Eye (tissue), 1 donor: ENCODE measurements around the gene CTNNAL1.

Experiments used
- DNase-seq: peaks from one replicate; pipeline ENCODE4 v3.0.0-alpha.2; 2015

CTNNAL1 gene

DNA sequence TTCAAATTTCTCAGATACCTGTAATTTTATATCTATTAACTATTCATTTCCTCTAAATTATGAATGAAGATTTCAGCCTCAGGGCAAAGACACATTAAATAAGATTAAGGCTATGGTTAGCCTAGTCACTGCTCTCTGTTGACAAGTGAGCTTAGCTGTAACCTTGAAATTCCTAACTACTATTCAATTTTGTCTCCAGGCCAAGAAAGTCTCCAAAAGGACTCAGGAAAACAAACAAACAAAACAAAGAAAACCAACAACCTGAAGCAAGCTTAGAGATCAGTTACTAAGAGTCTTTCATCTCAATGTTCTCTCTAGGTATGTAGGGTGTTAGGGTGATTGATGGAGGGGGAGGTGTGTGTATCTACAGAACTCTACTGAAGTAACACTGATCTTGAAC is 9.6 kb upstream of the CTNNAL1 start:
- DNase-seq: peak; percentile 53

DNA sequence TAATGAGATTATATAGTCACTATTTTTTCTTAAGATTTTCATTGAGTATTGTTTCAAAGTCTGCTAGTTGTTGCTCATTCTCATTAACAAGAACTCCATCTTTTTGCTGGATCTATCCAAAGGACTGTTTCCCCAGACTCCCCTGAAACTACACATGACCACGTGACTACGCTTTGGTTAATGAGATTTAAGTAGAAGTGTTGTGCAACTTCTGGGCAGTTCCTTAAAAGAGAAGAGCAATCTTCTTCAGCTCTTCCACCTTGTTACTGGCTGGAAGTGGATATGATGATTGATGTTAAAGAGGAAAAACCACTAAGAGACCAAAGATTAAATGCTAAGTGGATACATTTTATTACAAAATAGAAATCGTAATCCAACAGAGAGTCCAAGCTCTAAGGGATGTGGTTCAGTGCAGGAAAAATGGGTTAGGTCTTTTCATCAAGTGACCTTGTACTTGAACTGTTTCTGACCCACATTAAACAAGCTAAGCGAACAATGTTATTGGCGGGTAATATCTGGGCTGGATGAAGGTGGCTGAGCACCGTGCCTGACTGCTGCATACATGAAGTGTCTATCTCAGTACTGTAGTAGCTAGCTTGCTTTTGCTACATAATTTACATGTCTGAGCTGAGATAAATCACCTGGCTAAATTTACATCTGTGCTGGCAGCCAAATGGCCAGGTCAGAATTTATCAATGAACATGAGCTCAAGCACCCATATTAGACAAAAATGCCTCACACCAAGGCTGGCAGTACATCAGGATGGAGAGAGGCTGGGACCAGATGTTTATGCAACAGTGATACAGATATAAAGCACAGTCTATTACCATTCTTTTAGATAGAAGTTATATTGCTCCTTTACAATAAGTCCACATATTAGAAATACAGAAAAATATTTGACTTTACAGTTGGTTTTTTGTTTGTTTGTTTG is 7.5 kb upstream of the CTNNAL1 start:
- no peak for DNase-seq

DNA sequence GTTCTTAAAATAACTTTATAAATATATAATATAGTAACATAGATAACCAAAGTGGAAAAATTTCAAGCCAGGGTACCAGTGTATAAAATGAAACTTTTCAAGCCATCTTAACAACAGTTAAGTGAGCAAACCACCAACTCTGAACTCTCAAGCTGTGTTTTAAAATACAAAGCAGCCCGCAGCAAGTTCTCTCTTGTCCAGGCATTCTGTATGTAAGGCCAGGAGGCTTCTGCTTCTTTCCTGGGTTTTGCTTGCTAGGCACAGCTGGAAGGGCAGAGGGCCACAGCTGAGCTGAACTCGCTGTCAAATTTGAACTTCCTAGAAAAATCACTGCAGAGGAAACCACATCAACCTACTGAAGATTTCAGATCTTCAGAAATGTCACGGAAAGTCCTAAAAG is 6.8 kb upstream of the CTNNAL1 start:
- no peak for DNase-seq

DNA sequence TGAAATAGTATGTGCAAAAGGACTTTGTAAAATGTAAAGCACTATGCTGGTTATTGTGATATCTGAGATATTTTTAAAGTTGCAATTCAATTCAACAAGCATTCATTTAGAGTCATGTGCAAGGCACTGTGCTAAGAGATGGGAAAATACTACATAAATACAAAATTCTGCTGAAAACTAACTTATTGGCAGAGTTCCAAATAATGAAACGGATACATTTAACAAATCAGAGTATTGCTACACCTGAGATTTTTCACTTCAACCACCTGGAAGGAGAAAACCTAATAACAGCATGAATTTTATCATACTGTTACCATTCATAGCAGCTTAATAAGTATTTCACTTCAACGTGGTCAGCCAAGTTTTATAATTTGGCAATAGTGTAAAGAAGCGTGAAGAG is 6.1 kb upstream of the CTNNAL1 start:
- no peak for DNase-seq

DNA sequence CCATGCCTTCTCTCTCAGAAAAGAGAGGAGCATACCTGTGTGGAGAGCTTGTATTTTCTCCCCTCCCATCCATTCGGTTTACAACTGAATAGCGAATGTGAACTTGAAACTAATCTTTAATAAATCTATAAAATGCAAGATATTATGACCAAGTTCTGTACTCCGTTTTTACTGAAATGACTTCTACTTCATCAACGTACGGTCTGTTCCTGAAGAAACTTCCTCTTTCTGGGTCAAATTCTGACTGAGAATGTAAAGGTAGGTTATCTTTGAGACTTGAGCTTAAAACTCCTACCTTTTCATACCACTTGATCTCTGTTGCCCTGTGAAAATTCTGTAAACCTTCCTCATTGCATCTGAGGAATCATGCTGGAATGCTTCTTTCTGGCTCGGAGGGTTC is 4.2 kb upstream of the CTNNAL1 start:
- no peak for DNase-seq

DNA sequence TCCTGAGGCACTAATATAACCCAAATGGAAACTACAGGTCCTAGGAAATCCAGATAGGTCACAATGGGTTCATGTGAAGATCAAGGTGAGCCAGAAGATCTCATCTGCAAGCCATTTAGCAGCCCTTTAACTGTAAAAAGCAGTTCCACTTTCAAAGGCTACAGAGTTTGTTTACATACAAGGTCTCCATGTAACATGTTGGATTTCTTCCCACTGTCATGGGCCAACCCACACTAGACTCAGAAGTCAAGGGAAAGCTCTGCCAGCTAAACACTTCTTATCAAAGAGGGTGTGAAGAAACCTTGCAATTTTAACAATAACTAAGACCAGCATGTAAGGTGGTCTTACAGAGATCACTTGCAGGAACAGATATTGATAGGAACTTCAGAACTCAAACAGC is 3.8 kb upstream of the CTNNAL1 start:
- no peak for DNase-seq

DNA sequence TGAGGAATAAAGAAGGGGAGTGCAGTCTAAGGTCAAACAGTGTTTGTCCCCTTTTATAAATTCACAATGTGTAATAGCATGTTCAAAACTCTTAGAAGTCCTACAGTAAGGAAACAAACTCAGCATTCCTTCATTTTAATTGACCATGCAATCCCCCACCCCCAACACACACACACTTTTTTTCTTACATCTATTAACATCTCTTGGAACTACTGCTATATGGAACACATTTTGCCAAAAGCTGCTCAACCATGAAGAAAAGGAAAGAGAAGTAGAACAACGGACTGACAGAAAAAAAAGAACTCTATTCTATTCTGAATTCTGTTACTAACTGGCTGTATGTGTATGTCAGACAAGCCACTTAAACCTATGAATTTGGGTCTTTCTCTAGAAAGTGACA is 2.8 kb upstream of the CTNNAL1 start:
- DNase-seq: no peak

DNA sequence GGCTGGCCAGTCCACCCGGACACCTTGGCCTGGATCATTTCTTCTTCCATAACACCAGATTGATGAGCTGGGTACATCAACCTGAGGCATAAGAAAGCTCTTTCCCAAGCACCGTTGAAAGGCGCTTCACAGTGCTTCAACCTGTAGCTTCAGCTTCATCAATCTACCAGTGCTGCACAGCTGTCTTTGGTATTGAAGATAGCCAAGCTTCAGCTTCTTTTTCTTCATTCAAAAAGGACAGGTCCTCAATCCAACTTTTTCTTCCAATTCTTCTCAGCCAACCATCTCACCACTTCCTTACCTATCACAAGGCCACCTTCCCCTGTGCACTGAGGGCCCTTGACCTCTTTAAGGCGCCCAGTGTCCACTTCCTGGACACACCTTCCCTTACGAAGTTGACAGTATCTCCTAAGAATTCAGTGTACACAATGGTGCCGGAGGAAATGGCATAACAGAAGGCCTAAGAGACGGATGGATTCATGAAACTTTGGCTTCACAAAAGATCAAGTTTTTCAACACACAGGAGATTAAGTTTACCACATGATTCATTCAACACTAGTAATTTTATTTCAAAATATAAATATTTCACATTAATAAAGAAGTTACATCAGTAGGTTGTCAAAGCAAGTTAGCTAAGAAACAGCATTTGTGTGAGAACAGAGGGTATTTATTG is 1.4 kb upstream of the CTNNAL1 start:
- no peak for DNase-seq

DNA sequence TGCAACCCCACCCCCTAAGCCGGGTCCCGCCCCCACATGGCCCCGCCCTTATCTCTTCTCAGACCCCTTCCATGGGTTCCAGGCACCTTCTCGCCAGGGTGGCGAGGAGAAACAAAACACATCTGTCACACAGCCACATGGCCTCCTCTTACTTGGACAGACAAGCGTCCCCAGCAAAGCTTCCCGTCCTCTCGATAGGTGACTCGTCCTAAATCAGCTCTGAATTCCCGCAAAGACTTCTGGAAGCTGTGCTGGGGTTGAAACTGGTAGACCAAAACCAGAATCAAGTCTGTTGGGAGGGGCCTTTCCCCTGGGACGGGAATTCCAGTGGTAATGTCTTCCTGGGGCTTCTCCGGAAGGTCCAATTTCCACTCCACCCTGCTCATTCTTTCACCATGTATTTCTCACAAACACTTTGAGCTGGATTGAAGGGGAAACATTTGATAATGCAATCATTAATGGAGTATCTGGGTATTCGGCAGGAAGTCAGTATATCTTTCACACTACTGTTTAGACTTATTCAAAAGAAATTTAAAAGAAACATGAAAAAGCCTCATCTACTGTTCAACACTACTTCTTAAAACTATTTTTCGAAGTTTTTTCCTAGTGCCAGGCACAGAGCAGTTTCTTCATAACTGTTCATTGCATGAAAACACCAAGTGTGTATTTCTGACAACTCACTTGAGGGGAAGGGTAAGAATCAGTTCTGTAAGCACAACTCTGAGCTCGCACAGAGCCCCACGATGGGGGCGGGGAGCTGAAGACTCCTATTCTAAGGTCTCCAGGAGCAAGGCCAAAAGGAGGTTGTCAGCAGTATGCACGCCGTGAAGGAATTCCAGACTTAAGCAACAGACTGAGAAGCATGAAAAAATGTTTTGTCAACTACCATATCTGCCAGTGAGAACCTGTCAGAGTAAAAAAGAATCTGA is 644 bp upstream of the CTNNAL1 start:
- DNase-seq: peak; percentile 49

DNA sequence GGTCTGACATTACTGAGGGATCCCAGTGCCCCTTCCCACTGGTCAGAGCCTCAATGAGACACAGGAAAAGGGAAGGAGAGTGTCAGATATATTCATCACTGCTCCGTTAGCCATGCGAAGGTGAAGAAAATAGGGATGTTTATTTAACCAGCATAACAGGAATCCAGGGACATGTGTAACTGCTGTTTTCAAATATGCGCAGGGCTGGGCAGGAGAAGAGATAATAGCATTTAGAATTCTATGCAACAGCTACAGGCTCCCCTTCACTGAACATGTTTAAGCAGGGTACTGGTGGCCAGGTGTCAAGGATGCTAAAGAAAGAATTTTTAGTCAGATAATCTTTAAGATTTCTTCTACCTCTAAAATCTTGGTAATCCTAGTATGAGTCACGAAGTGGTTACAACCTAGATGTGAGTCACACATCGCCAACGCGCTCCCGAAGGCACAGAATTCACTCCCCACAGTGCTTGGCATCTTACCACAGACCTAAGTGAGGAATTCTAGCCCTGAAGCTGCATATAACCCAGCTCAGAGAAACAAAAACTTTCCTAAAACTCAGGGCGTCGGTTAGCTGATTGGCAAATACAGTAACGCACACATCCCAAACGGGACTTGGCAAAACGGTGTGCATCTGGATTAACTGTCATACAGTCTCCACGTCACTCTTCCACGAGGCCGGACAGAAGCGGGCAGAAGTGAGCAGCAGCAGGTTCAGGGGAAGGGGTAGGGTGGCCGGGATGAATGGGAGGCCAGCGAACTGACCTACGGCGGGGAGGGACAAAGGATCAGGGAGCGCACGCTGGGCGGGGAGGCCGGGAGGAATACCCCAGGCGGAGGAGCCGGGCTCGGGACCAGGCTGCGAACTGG is 1.1 kb downstream of the CTNNAL1 start:
- peak; percentile 88 for DNase-seq

DNA sequence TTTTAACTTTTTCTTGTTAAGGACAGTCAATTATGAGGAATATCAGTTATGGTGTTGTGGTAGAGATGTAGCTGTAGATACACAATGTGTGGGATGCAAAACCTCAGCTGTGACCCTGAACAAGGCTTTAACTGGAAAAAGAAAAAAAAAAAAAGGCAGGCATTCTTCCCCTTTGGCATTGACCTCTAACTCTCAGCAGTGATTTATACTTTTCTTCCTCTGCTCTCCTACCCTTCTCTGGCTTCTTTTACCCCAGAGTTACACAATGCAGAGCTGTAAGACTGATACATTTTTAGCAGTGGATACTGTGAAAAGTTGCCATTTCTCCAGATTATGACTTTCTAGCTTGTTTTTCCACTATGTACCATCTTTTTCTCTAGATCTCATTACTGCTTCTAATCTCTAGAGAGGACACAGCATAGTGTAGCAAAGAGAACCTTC is 2.0 kb downstream of the CTNNAL1 start:
- no peak for DNase-seq

DNA sequence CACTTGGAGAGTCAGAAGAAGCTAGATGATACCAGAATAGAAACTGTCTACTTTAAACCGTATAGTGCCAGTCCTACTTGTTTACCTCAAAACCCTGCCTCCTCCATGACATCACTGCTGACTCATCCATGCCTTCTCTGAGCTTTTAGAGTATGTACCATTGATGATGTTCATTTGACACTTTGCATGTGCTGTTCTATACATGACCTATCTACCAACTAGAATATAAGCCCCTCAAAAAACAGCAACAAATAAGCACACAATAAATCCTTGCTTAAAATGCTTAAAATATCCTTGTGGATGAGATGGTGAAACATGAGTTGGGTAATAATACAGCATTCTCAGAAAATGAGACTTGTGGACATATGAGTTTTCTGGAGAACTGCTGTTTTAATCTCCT is 2.6 kb downstream of the CTNNAL1 start:
- peak; percentile 28 for DNase-seq

DNA sequence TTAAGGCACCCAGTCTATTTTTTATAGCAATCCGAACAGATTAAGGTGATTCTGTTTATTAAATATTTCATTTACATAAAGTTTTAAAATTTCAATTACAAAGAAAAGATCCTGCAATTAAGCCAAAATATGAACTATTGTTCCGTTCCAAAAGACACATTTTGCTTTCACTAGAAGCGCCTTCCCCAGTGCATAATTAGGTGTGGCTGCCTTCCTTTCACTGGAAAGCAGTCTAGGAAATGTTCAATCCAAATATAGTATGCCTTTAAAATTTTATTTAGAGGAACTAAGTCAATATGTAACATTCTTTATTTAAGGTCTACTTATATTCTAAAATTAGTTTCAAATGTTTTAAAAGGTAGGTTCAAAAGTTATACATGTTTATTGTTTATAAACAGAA is 7.6 kb downstream of the CTNNAL1 start:
- no peak for DNase-seq

DNA sequence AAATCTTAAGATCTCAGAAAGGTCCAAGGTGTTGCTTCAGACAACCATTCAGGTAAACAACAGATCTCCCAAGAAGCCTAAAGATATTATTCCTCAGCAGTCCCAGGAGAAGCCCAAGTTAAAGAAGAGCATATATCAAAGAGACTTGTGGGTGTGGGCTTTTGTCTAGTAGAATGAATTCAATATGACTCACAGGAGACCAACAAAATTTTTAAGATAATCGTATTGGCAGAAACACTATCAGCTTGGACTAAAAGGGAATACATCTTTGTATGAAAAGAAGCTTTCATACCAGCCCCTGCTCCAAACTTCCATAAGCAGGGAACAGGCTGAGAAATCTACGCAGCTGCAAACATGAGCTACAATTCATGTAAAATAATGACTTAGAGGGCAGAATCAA is 10.2 kb downstream of the CTNNAL1 start:
- no peak for DNase-seq

DNA sequence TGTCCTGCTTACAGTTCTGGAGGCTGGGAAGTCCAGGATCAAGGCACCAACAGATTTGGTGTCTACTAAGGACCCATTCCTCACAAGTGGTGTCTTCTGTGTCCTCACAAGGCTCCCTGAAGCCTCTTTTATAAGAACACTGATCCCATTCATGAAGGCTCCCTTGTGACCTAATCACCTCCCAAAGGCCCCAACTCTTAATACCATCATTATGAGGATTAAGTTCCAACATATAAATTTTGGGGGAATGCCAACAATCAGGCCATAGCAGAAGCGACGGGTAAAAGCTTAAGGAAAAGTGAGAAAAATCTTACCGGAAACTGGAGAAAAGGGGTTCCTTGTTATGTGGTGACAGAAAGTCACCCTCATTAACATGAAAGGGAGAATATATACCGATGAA is 11.2 kb downstream of the CTNNAL1 start:
- DNase-seq: peak; percentile 23

DNA sequence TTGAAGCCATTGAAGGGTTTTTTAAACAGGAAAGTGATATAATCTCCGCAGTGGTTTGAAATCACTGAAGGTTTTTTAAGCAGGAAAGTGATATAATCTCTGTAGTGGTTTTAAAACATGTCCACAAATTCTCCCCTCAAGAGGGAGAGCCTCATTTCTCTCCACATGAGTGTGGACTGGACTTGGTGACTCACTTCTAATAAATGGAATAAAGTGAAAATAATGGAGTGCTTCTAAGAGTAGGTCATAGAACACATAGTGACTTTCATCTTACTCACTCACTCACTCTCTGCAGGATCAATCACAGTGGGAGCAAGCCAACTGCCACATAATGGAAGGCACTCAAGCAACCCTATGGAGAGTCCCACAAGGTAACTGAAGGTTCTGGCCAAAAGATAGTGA is 12.0 kb downstream of the CTNNAL1 start:
- peak; percentile 15 for DNase-seq

DNA sequence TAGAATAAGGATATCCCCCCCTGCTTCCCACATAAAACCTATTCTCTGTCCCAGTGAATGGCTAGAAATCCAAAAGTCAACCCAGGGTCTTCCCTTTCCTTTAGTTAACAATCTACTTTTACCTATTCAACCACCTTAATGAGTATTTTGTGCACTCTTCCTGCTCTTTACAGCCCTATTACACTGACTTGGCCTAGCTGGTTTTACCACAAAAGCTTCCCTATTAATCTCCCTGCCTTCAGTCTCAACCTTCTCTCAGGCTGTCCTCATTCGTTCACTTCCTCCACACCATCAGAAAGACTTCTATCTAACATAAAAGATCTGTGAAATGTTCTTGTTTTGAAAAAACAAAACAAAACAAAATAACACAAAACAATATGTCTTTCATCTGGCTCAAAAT is 16.2 kb downstream of the CTNNAL1 start:
- DNase-seq: no peak

DNA sequence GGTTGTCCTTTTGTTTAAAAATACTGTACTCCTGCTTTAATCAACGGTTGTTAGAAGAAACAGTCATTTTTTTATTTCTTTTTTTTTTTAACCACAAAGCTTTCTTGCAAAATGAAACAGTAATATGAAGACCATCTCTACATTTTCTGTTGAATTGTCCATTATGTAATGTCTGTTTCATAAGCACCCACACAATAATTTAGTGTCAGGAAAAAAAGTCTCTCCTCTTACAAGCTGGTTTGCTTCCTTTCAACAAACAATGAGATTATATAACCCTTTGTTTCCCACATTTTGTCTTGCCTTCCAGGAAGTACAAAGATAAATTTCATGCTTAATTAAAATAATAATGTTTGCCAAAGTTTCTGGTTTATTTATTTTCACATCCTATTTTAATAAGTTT is 16.7 kb downstream of the CTNNAL1 start:
- DNase-seq: no peak

DNA sequence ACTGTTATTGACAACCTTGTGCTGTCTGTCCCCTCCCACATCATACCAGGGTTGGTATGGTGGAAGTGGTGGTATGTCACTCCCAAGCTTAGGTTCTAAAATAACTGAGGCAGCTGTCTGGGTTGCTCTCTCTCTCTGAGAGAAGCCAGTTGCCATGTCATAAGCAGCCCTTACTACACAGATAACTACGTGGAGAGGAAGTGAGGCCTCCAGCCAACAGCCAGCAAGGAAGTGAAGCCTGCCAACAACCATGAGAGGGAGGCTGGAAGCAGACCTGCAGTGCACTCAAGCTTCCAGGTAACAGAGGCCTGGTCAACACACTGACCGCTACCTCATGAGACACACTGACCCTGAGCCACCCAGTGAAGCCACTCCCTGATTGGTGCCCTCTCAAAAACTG is 18.6 kb downstream of the CTNNAL1 start:
- no peak for DNase-seq

DNA sequence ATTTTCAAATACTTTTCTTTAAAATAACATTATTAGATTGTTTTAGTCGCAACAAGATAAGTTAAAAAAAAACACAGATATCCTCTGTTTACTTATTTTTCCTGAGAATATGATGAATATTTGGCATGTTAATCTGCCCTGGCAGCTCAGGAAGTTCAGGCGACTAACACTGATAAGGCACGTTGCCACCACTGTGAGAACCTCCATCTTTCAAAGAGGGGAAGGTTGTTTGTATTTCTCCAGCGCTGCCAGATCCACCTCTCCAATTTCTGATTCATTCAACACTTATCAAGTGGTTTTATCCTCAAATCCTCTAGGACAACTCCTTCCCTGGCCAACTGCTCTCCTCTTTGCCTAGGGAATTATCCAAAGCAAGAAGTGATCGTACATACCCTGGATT is 21.8 kb downstream of the CTNNAL1 start:
- no peak for DNase-seq

DNA sequence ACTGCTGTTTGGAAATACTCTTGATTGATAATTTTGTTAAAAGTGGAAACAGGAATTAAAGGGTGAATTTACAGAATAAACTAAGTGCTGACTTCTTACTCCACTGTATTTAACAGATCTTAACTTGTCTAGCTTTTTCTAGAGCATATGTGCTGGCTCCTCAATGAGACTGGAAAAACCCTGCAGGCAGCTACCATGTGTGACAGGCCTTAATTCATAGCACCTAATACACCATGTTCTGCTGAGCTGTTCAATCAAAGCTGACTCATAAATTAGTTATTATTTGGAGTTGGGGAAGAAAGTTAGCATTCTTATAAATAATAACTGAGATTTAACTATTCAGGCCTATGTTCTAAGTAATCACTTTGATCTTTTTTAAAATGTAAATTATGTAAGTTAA is 29.4 kb downstream of the CTNNAL1 start:
- no peak for DNase-seq

DNA sequence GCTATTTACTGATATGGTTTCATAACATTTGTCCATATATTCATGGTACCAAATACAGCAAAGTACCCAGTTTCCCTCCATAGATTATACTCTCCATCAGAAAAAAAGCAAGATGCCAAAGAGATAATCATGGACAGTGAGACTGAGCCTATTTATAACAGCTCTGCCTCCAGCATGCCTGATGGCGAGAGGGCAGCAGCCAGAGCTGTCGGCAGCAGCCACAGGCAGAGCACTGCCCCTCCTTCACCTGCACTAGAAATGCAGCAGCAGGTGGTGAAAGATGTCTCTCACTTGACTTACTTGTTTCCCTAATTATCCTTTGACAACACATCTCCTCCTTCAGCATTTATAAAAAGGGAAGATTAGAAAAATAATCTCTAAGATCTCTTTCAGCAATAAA is 32.4 kb downstream of the CTNNAL1 start:
- no peak for DNase-seq
